Renal cortical epithelial cell (primary cell): ENCODE results near the gene SCYL2. TPM values are rescaled to one million over a fixed set of nuclear protein-coding genes. Genes with fewer than 3 reads are reported as not detected.
A peak's percentile ranks its signal among the peaks of the same experiment; 100 is the strongest.
"Not testable (repeated sequence)": the region's sequence is repeated elsewhere in the genome, so short reads cannot be mapped to it uniquely, and the experiment has no call there.

Source experiments
- DNase-seq: peaks from one replicate; pipeline ENCODE4 v3.0.0-alpha.2; 2011; ENCODE audit warnings: low read depth
- total RNA-seq: library from RNA; depleted of rRNA; stranded (reverse); fragments of >200 nt; gene quantifications from 2 replicates; pipeline ENCODE4 v1.2.3, GENCODE V29; 2014

The SCYL2 gene
- total RNA-seq, 1 donor from 2014 or later = 66.1 TPM

- no peak for DNase-seq
Measured at GRCh38 chr12:100265732-100266584, 1.0 kb upstream of the SCYL2 start.

GRCh38 chr12:100266585-100266834 lies 467 bp upstream of the SCYL2 start:
- DNase-seq = no peak

- DNase-seq = peak; percentile 30
Measured at GRCh38 chr12:100267603-100268281, 765 bp downstream of the SCYL2 start.

- peak; percentile 8 for DNase-seq
Measured at GRCh38 chr12:100268835-100269564, 2.0 kb downstream of the SCYL2 start.

GRCh38 chr12:100273782-100274181 lies 6.8 kb downstream of the SCYL2 start:
- DNase-seq = no peak

- DNase-seq = no peak
Measured at GRCh38 chr12:100274291-100274690, 7.3 kb downstream of the SCYL2 start.

GRCh38 chr12:100279159-100279558 lies 12.2 kb downstream of the SCYL2 start:
- no peak for DNase-seq

GRCh38 chr12:100279607-100280244 lies 12.7 kb downstream of the SCYL2 start:
- DNase-seq = peak; percentile 61

- DNase-seq = not testable (repeated sequence)
Measured at GRCh38 chr12:100284556-100284955, 17.6 kb downstream of the SCYL2 start.

GRCh38 chr12:100289038-100289437 lies 22.1 kb downstream of the SCYL2 start:
- no peak for DNase-seq

- no peak for DNase-seq
Measured at GRCh38 chr12:100290016-100290415, 23.0 kb downstream of the SCYL2 start.

- no peak for DNase-seq
Measured at GRCh38 chr12:100293017-100293416, 26.0 kb downstream of the SCYL2 start.

- DNase-seq = not testable (repeated sequence)
Measured at GRCh38 chr12:100294366-100294765, 27.4 kb downstream of the SCYL2 start.

- peak; percentile 28 for DNase-seq
Measured at GRCh38 chr12:100295764-100296555, 29.0 kb downstream of the SCYL2 start.

GRCh38 chr12:100302081-100302480 lies 35.1 kb downstream of the SCYL2 start:
- DNase-seq = no peak

GRCh38 chr12:100303831-100304230 lies 36.9 kb downstream of the SCYL2 start:
- no peak for DNase-seq

- not testable (repeated sequence) for DNase-seq
Measured at GRCh38 chr12:100304334-100304733, 37.4 kb downstream of the SCYL2 start.

GRCh38 chr12:100308138-100308537 lies 41.2 kb downstream of the SCYL2 start:
- DNase-seq = not testable (repeated sequence)

- DNase-seq = no peak
Measured at GRCh38 chr12:100311317-100311716, 44.3 kb downstream of the SCYL2 start.

GRCh38 chr12:100317371-100317770 lies 50.4 kb downstream of the SCYL2 start:
- DNase-seq = no peak

GRCh38 chr12:100324498-100324897 lies 57.5 kb downstream of the SCYL2 start:
- no peak for DNase-seq
